Activated T-cell treated with anti-CD3 and anti-CD28 coated beads for 4 hours (primary cell): ENCODE results near the gene GAREM2.
"Not testable (repeated sequence)": the region's sequence is repeated elsewhere in the genome, so short reads cannot be mapped to it uniquely, and the experiment has no call there.

Experiments used
- DNase-seq: peaks from one replicate; pipeline ENCODE4 v3.0.0-alpha.2; 2020

Gene GAREM2

DNA sequence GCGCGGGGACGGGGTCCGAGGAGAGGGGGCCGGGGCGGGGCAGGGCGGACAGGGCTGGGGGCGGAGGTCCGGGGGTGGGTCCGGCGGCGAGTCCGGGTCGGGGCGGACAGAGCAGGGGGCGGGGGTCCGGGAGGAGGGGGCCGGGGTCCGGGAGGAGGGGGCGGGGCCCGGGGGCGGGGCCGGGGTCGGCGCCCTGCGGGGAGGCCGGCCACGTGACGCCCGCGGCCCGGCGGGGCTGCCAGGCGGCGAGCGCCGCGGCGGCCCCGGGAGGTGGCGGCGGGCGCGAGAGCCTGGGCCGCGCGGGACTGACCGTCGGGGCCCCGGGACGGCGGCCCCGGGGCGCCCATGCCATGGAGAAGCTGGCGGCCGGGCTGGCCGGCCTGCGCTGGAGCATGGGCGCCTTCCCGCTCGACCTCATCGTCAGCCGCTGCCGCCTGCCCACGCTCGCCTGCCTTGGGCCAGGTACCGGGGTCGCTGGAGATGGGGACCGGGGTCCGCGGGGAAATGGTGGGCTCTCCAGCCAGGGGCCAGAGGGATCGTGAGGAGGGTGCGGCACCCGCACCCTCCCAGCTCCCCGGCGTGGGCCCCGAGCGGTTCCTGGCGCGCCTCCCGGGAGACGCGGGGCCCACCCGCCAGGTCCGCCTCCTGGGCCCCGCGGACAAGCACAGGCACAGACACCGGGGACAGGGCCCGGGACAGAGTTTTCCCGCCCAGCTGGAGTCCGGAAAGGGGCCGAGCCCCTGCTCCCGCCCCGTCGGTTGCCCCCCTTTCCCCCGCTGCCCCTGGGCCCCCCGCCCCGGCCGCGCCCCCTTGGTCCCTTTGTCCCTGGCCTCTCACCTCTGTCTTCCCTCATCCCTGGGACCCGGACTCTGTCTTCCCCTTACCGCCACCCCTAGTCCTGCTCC lies at the start of gene GAREM2:
Gene GAREM2, plus strand, starts transcription at position 218 of the 905 bp plus-strand sequence. Its CDS starts 133 bp downstream, at position 351.
- DNase-seq, result no peak

DNA sequence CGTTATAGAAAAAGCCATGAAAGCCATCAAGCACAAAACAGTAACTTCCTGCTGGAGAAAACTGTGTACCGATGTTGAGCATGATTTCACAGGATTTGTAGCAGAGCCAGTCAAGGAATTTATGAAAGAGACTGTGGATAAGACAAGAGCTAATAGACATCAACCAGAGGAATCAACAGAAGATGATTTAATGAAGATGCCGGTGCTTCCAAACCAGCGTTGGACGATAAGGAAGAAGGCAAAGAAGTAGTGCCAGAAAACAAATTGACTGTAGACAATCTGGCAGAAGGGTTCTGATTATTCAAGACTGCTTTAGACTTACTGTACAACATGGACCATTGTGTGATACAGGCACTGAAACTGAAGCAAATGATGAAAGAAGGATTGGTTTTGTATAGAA lies 49.5 kb upstream of the GAREM2 start:
- DNase-seq, result no peak

DNA sequence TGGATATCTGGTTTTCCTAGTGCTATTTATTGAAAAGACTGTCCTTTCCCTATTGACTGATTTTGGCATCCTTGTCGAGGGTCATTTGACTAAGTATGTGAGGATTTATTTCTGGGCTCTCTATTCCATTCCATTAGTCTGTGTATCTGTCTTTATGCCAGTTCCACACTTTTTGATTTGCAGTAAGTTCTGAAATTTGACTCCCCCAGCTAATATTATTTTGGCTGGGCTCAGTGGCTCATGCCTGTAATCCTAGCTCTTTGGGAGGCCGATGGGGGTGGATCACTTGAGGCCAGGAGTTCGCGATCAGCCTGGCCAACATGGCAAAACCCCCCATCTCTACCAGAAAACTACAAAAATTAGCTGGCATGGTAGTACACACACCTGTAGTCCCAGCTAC lies 46.8 kb upstream of the GAREM2 start:
- DNase-seq, result no peak

DNA sequence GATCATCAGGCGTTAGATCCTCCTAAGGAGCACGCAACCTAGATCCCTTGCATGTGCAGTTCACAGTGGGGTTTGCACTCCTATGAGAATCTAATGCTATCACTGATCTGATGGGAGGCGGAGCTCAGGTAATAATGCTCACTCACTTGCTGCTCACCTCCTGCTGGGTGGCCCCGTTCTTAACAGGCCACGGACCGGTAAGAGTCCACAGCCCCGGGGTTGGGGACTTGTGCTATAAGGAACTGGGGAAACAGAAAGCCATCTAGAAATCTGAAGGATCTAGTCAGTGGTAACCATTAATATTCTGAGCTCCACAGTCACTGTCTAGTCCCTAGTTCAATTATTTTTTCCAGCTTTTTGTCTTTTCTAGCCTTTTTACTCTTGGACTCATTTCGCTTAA lies 44.7 kb upstream of the GAREM2 start:
- no peak for DNase-seq

DNA sequence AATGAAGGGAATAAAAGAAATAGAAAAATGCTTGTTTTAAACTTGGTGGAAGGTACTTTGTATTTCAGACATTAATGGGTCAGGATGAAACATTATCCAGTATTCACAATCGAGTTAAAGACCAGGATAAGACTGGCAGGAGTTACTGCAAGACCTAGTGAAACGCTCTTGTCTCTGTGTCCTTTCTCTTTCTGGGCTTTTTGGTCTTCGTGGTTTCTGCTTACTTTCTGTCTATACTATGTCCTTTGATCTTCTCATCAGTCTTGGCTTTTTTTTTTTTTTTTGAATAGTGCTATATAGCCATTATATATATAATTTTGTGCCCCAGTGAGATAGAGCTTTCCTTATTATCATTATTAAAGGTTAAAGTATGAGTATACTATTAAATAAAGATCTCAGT lies 42.1 kb upstream of the GAREM2 start:
- DNase-seq, result no peak

DNA sequence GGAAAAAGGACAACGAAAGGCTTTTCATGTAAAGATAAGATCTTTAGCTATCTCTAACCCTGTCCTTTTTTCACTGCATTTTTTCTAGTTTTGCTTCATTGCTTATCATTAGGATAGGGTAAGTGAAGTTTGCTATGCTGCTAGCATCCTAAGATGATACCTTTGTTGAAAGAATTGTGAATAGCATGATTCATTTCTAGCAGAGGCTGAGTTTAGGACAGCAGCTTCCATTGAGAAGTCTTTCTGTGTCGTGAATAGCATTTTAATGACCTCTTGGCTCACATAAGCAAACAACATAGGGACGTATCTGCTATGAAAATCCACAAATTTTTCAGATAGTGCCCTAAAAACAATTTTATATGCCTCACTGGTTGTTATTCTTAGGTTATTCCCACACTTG lies 36.4 kb upstream of the GAREM2 start:
- no peak for DNase-seq

DNA sequence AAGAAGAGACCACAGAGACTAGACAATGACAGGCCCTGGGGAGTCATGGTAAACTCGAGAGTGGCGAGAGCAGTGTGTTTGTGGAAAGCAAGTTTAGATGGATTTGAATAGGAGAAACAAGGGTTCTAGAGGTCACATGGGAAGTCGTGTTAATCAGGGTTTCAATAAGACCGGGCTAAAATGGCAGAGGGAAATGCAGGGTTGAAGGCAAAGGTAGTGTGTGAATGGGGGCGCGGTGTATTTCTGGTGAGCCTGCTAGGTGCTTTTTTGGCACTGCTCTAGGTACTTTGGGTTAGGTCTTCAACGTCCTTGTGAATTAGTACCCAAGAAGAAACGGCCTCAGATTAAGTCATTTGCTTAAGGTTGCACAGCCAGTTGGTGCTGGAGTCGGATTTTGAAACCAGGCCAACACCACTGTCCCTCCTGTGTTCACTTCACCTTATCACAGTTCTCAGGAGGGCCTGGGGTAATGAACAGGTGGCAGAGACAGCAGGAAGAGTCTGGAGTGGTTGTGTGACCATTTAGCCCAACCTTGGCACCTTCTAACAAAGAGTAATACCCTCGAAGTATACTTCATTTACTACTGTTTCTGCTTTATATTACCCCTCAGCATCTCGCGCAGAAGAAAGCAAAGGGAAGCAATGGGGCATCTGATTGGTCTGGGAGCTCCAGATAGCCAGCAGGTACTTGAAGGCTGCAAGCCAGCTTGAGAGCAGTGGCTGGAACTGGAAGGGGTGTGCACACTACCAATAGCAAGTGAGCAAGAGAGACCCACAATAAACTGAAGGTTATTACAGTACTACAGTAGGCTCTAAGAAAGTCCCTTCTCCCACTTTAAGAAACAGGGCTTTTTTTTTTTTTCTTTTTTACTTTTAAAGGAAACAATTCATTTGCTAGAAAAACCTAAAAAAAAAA lies 33.4 kb upstream of the GAREM2 start:
- DNase-seq, result no peak

DNA sequence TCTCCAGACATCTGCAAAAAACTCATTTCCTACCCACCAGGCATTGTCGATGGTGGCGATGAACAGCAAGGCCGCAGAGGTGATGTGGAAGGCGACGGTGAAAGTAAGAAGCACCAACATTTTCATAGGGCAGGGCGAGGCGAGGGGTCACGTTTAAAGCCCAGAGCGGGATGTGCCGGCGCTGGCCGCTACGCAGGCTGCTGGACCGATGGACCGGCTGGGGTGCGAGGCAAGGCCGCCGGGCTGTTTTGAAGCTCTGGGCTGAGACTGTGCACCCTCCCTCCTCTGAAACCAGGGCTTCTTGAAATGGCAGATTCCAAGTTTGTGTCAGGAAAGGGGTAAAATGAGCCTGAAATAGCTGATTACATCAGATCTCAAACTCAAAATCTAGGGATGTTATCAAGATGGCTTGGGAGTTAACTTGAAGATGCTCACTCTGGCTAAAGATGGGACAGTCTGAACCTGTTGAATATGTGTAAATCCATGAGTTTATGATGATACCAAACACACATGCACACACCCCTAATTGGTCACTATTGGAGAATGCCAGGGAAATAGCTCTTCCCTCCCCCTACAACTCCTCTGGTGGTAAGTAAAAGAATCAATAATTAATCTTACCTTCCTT lies 31.6 kb upstream of the GAREM2 start:
- DNase-seq, result no peak

DNA sequence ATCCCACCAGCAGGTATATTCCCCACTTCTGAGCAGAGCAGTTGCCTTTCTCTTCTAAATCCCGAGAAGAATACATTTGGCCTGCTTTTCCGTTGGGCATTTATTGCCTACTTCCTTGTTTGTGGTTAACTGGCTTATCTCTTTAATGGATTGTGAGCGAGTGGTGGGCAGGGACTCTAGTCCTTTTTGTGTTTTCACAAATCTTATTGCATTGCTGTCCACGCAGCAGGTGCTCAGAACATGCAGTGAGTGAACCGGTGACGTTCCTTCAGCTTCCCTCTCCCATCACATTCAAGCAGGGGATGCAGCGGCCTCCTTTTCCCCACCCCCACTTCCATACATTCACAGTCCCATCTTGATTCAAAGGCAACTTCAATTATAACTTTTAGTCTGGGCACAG lies 28.9 kb upstream of the GAREM2 start:
- no peak for DNase-seq

DNA sequence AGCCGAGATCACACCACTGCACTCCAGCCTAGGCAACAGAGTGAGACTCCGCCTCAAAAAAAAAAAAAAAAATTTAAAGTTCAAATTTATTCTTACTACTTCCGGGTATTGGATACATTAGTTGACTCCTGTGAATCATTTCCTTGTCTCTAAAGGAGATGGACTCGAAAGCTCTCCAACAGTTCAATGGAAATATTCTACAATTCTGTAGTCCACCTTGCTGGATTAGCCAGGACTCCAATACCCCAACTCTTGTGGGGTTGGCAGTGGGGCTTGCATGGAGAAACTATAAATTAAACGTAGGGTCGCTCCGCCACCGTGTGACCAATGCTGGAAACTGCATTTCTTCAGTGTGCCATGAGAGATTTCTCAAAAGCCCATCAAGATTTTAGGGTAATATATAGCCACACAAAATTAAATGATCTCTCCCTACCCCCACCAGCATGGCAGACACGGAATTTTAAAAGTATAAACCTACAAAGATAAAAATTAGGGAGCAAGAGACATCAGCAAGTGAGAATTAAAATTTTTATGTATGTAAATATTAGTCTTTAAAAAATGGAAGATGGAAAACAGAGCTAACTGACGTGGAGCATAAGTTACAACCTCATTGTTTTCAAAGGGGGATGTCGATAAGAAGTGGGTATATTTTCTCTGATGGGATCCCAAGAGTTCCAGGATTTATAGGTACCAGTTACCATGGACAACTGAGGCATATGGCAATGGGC lies 27.8 kb upstream of the GAREM2 start:
- DNase-seq, result peak; percentile 48

DNA sequence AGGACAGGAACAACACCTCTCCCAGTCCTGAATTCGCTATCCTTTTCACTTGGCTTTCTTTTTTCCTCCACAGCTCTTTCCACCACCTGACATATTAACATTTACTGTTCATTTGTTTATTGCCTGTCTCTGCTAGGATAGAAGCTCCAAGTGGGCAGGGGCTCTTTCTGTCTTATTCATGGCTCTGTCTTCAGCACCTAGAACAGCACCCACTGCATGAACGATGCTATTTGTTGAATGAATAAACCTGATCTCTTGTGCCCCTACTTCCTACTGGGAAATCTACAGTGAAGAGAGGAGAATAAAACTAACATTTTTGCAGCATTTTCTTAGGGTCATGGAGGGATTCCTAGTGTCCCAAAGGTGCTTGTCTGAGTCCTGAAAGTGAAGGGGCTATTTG lies 24.4 kb upstream of the GAREM2 start:
- DNase-seq, result no peak

DNA sequence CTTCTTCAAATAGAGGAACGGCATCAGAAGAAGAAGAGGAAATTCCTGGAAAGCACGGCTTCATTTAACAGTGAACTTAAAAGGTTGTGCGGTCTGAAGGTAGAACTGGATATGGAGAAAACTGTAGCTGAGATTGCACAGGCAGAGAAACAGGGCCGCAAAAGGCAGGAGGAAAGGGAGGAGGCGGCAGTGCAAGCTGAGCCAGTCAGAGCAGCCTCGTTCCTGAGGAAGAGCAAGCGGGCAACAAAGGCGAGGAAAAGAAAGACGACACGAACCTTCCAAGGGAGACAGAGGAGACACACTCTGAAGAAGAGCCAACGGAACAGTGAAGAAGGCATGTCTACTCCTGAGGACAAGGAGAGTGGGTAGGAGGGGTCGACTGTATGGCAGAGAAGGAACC lies 22.6 kb upstream of the GAREM2 start:
- no peak for DNase-seq

DNA sequence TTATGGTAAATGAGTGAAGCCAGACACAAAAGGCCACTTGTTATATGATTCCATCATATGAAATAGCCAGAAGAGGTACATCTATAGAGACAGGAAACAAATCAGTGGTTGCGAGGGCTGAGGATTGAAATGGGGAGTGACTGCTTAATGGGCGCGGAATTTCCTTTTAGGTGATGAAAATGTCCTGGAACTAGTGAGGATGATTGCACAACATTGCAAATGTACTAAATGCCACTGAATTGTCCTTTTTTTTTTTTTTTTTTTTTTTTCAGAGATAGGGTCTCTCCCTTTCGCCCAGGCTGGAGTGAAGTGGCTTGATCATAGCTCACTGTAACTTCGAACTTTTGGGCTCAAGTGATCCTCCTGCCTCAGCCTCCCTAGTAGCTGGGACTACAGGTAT lies 15.3 kb upstream of the GAREM2 start:
- no peak for DNase-seq

DNA sequence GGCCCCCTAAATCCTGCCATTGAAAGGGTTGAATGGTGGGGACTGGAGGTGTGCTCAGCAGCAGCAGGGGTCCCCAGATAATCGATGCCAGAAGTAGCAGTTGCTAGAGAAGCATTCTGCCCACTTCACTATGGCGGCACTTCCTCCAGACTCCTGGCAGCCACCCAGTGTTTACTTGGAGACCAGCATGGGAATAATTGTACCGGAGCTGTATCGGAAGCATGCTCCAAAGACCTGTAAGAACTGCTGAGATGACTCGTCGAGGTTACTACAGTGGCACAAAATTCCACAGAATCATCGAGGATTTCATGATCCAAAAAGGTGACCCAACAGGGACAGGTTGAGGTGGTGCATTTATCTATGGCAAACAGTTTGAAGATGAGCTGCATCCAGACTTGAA lies 11.0 kb upstream of the GAREM2 start:
- no peak for DNase-seq

DNA sequence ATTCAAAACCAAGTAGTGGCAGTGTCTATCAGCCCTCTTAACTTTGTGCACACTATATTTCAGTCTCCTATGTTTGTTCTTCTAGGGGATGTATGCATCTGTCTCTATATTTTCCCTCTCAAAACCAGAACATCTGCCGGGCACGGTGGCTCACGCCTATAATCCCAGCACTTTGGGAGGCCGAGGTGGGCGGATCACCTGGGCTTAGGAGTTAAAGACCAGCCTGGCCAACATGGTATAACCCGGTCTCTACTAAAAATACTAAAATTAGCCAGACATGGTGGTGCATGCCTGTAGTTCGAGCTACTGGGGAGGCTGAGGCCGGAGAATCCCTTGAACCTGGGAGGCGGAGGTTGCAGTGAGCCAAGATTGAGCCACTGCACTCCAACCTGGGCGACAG lies 9.9 kb upstream of the GAREM2 start:
- DNase-seq, result no peak

DNA sequence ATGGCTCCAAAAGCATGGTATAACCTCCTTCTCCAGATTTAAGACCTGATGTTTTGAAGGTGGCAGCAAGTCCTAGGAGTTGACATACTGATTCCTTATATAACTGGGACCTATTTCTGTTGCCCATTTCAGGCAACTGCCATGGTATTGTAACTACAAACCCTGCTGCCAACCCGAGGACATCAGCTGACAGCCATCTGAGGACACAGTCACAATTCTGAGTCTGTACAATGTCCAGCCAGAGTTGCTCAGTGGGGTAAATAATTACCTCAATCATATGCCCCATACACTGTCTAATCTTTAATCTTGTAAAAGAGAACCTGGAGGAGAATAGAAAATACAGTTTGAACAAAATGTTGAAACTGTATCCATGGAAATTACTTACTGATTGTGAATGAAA lies 8.7 kb upstream of the GAREM2 start:
- DNase-seq, result no peak

DNA sequence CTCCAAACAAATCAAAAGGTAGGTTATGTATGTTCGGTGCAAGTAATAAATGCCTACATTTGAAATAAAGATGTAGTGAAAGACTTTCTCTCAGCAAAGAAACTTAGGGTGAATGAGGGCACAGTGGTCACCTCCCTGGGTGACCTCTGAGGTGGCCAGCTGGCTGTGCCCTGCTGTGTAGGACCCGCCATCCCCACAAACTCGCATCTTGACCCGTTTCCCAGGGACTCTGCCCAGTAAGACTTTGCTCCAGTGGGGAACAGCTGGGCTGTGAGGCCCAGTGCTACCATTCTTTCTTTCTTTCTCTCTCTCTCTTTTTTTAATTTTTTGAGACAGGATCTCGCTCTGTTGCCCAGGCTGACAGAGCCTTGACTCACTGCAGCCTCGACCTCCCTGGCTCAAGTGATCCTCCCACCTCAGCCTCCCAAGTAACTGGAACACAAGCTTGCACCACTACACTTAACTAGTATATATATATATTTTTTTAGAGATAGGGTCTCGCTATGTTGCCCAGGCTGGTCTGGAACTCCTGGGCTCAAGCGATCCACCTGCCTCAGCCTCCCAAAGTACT lies 8.2 kb upstream of the GAREM2 start:
- DNase-seq, result no peak

DNA sequence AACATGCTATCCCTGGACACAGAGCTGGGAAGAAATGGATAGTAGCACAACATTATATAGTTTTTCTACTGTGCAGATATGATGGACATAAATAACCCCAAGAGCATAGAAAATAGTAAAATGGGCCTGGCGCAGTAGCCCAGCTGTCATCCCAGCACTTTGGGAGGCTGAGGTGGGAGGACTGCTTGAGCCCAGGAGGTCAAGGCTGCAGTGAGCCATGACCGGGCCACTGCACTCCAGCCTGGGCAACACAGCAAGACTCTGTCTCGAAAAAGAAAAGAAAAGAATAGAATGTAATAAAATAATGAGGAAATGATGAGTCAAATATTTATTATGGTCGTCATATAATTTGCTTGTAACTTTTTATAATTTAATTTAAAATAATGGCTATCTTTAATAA lies 7.5 kb upstream of the GAREM2 start:
- DNase-seq, result no peak

DNA sequence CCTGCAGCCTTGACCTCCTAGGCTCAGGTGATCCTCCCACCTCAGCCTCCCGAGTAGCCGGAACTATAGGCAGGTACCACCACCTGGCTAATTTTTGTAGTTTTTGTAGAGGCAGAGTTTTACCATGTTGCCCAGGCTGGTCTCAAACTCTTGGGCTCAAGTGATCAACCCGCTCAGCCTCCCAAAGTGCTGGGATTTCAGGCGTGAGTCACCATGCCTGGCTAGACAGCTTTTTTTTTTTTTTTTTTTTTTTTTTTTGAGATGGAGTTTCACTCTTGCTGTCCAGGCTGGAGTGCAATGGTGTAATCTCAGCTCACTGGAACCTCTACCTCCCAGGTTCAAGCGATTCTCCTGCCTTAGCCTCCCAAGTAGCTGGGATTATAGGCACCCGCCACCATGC lies 6.3 kb upstream of the GAREM2 start:
- DNase-seq, result not testable (repeated sequence)

DNA sequence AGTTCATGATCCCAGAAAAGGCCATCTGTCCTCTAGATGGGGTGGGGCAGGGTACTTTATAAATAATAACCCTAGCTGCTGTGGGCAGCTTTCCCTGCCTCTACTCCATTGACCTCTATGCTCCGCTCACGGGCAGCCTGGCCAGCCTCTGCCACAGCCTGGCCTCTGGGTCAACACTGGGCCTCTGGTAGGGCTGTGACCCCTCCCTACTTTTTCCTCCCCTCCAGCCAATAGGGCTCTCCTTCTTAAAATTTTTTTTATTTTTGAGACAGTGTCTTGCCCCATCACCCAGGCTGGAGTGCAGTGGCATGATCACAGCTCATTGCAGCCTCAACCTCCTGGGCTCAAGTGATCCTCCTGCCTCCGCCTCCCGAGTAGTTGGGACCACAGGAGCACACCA lies 4.1 kb upstream of the GAREM2 start:
- DNase-seq, result no peak

DNA sequence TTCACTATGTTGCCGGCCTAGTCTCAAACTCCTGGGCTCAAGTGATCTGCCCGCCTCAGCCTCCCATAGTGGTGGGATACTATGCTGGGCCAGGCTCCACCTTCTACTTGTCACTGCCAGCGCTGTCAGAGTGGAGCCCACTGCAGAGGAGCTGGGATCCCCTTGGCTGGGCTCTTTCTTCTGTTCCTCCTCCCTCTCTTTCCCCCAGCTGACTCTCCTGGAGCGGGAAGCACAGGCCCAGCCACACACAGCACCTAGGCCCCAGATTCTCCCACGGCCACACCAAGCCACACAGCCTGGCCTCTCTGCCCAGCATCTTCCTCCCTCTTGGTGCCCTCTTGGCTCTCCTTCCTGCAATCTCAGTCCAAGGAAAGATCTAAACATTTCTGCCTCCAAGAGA lies 3.7 kb upstream of the GAREM2 start:
- DNase-seq, result no peak

DNA sequence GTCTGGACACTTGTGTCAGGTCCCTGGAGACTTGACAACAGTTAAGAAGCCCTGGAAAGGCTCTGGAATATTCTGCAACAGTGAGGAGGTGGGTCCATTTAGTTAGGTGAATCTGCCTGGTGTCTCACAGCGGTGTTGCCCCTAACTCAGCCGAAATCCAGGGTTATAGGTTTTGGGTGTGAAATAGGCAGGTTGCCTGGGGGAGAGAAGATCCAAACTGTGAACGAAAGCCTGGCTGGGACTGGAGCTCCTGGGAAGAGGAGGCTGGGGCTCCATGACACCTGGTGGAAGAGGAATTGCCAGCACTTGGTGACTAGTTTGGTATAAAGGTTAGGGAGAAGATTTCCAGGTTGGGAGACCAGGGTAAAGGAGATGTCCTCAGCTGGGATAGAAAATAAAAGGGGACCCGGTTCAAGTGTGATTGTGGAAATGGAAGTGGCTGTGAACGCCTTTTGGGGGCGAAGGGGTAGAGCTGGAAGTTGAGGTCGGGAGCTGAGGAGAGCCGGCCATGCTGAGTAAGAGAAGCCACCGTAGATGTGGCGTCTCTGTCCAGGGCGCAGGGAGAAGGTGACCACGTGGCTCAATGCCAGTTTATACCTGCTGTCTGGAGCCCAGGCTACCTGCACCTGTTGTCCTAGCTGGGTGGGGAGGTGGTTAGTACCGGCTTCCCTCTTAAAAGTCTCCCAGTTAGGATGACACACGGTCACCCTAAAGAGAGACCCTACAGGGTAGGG lies 3.0 kb upstream of the GAREM2 start:
- DNase-seq, result no peak
